ENCODE measurements around the gene JCHAIN.

The JCHAIN gene

DNA sequence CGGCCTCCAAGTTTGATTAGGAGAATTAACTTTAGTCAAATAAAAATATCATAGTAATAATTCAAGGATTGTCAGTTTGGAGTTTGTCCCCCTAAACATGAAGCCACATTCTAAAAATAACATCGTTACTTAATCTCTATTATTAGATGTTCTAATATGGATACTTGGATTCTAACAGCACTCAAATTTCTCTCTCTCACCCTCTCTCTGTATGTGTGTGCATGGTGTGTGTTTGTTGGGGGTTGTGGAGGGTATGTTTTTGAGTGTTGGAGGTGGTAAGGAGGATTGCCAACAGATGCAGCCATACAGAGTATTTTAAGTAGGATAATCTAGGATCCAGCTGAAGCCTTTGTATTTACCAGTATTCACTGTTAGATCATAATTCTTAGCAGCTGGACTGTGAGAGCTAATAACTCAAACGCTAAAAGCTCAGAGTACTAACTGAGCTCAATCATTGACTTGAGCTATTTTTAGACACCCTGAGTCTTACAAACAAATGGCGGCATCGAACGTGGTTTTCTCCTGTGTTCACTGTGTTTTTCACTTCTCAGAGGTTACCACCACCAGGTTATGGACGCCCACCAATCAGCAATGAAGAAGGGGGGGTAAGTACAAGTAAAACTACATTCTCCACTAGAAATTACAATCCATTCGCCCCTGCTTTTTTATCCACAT is 28.9 kb downstream of the JCHAIN start:
- DNase-seq (no peak), ATAC-seq (no peak)
- no peak overlapping the region for H3K4me3 Mint-ChIP-seq
- H3K27me3 Mint-ChIP-seq = peaks cover 8% of the 10 kb centered on the region
- no peak overlapping the region for H3K27ac Mint-ChIP-seq
- peaks cover 8% of the 10 kb centered on the region for H3K4me1 Mint-ChIP-seq
- H3K36me3 Mint-ChIP-seq (ENCODE audit: low read depth) = no peaks in the 10 kb centered on the region
- no peaks in the 10 kb centered on the region for H3K9me3 Mint-ChIP-seq

DNA sequence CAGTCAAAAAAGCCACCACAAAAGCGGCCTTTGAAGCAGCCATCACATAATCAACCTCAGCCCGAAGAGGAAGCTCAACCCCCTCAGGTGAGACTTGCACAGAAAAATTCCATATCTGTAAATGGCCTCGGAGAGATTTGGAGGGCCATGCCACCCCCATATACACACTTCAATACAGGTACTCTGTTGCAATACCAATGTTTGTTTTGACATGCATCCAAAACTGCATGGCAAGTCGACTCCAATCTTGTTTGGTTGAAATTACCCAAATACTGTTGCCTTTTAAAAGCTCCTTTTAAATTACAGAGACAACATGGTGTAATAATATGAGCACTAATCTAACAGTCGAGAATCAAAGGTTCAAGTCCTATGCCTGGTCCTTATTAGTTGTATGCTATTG is 31.8 kb downstream of the JCHAIN start:
- Mint-ChIP-seq H3K36me3 (ENCODE audit: low read depth) (no peaks in the 10 kb centered on the region), H3K4me3 (no peak overlapping the region), H3K9me3 (no peaks in the 10 kb centered on the region), H3K4me1 (peaks cover 2% of the 10 kb centered on the region), H3K27me3 (peaks cover 8% of the 10 kb centered on the region), H3K27ac (no peak overlapping the region)
- no peak for ATAC-seq
- DNase-seq = no peak

DNA sequence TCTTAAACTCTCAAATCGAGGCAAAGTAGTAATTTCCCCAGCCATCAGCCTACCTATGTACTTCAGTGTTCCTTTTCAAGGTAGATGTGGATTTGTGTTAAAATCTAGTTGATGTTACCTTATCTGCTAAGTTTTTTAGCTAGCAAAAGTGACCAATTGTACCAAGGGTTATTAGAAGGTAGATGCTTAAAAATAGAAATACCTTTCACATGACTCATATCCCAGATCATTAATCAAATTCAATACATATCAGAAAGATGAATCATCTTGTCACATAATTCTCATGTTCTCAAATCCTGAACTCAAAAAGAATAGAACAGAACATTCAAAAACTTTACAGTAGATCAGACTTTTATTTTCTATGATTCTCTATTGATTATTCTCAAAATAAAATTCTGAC is 34.3 kb downstream of the JCHAIN start:
- ATAC-seq (no peak), DNase-seq (no peak)
- no peak overlapping the region for H3K4me3 Mint-ChIP-seq
- H3K27ac Mint-ChIP-seq = no peak overlapping the region
- H3K4me1 Mint-ChIP-seq = peaks cover 2% of the 10 kb centered on the region
- no peaks in the 10 kb centered on the region for H3K36me3 Mint-ChIP-seq (ENCODE audit: low read depth)
- H3K27me3 Mint-ChIP-seq = peaks cover 8% of the 10 kb centered on the region
- H3K9me3 Mint-ChIP-seq = no peaks in the 10 kb centered on the region

DNA sequence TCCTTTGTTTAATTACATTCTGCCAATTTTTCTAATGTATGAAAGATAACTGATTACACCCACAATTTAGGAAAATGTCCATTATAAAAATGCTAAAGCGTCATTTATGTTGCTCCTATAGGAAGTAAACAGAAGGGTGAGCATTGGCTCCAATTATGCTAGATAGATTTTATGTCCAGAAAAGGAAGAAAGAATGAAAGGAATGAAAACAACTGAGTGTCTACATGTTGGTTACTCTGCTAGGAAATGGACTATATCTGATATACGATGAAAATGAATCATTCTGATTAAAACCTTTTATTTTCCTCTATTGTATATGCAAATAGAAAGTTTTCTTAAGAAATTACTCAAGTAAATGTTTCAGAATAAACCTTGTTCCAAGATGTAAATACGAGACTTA is 36.1 kb downstream of the JCHAIN start:
- H3K4me1 Mint-ChIP-seq = peaks cover 2% of the 10 kb centered on the region
- H3K27ac Mint-ChIP-seq = no peak overlapping the region
- no peaks in the 10 kb centered on the region for H3K9me3 Mint-ChIP-seq
- no peak overlapping the region for H3K4me3 Mint-ChIP-seq
- peaks cover 6% of the 10 kb centered on the region for H3K27me3 Mint-ChIP-seq
- ATAC-seq (no peak), DNase-seq (no peak)
- no peaks in the 10 kb centered on the region for H3K36me3 Mint-ChIP-seq (ENCODE audit: low read depth)

DNA sequence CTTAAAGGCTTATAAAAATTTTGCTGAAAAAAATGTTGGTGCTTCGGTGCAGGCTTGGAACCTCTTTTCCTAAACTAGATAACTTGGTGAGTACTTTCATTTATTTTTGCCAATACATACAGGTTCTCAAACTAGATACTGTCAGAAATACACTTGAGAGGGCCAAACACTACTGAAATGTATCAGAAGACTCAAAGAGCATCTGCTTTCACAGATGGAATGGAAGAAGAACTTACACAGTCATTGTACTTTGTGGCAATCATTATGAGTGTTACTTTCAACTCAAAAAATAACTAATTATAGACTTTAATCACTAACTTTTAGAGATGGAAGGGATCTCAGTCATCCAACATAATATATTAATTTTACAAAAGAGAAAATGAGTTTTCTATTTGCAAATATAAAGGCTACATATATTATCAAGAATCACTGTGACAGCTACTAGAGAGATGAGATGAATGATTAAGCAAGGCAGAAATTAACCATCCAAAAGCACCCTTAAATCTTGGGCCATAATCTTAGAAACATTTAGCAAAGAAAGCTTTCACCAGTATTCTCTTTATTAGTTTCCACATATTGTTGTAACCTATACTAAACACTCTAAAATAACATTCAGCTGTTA is 36.7 kb downstream of the JCHAIN start:
- Mint-ChIP-seq H3K27ac (no peak overlapping the region), H3K9me3 (no peaks in the 10 kb centered on the region), H3K27me3 (peaks cover 6% of the 10 kb centered on the region), H3K4me1 (peaks cover 2% of the 10 kb centered on the region), H3K36me3 (ENCODE audit: low read depth) (no peaks in the 10 kb centered on the region), H3K4me3 (no peak overlapping the region)
- DNase-seq (no peak), ATAC-seq (peak; percentile 28)

DNA sequence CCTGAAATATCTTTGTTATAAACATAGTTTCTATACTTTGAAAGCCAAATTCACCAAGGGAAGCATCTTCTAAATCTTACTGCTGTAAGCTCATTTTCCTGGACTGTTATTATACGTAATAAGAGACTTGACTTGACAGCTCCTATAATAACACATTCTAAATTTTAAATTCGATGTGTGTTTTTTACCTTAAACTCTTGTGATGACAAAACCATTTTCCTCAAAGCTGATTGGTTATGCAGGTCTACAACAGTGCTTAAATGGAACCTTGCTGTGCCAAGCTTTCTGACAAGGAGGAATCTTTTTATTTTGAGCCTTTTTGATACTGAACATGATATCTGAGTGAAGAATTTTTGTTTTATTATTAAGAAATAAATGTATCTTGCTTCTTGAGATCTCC is 37.9 kb downstream of the JCHAIN start, which contains the start of gene ENAM:
ENAM (plus strand) TSS at position 301 of the 400 bp plus-strand sequence. CDS start 757 bp downstream, outside the sequence.
- H3K4me1 Mint-ChIP-seq = peaks cover 11% of the 10 kb centered on the region
- DNase-seq (no peak), ATAC-seq (no peak)
- no peak within 1 kb of the TSS for H3K4me3 Mint-ChIP-seq
- H3K36me3 Mint-ChIP-seq (ENCODE audit: low read depth) = no peaks in the 10 kb centered on the region
- H3K9me3 Mint-ChIP-seq = no peaks in the 10 kb centered on the region
- no peak within 1 kb of the TSS for H3K27ac Mint-ChIP-seq
- H3K27me3 Mint-ChIP-seq = peaks cover 2% of the 10 kb centered on the region

DNA sequence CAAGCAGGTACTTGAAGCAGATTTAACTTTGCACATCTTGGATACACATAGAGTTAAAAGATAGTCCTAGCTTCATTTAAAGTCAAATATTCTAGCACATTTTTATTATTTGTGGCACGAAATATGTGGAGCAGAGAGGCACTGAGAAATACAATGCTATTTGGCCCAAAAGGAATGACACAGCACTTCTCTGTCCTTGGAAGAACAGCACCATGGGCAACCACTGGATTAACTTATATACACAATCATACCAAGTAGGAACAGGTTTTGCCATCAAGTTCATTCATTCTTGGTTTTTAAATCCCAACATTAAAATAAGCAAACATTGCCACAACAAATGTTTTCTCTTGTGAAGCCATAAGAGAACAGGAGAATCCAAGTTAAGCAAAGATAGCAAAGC is 38.7 kb downstream of the JCHAIN start:
- no peaks in the 10 kb centered on the region for H3K9me3 Mint-ChIP-seq
- H3K36me3 Mint-ChIP-seq (ENCODE audit: low read depth) = no peaks in the 10 kb centered on the region
- peaks cover 14% of the 10 kb centered on the region for H3K4me1 Mint-ChIP-seq
- H3K27ac Mint-ChIP-seq = no peak overlapping the region
- no peak for ATAC-seq
- no peak overlapping the region for H3K4me3 Mint-ChIP-seq
- no peaks in the 10 kb centered on the region for H3K27me3 Mint-ChIP-seq
- DNase-seq = no peak

DNA sequence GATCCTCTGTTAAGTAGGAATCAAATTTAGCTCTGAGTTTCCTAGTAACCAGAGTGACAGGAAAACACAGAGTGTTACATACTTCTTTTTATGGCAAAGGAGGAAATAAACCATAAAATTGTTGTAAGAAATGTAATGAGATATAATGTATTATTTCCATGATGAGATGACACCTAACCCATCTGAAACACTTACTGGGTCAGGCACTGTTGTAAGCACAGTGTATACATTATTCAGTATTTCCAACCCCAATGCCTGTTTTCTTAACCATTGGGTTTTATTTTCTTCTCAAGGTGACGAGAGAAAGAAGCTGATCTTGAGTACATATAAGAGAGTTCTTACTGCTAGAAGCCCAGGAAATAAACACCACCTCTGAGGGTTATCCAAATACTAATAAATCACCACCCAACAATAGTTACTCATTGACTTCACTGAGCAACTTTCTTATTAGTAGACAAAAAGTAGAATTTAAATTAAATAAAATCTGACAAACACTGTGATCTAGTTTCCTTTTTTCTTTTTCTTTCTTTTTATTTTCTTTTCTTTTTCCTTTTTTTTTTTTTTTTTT is 42.0 kb downstream of the JCHAIN start:
- H3K27me3 Mint-ChIP-seq = no peaks in the 10 kb centered on the region
- DNase-seq (no peak), ATAC-seq (peak; percentile 71)
- H3K36me3 Mint-ChIP-seq (ENCODE audit: low read depth) = no peaks in the 10 kb centered on the region
- no peak overlapping the region for H3K4me3 Mint-ChIP-seq
- H3K27ac Mint-ChIP-seq = peak overlapping the region; percentile 10
- H3K9me3 Mint-ChIP-seq = no peaks in the 10 kb centered on the region
- peaks cover 12% of the 10 kb centered on the region for H3K4me1 Mint-ChIP-seq

DNA sequence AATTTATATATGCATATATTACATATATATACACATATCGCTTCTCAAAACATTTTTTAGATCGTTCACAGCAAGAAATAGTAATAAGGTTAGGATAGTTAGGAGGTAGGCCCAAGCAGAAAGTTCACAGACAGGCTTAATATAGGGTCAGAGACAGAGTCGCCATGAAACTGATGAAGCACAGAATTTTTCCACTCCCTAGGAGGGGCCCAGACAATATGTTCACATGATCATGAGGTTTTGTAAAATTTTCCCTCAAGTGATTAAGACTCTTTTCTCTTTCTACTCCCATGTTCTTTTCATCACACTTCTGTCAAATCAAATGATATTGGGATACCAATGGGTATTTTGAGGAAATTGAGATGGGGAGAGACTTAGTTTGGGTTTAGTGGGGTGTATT is 43.0 kb downstream of the JCHAIN start:
- H3K27ac Mint-ChIP-seq = peak overlapping the region; percentile 10
- peaks cover 12% of the 10 kb centered on the region for H3K4me1 Mint-ChIP-seq
- no peak overlapping the region for H3K4me3 Mint-ChIP-seq
- H3K36me3 Mint-ChIP-seq (ENCODE audit: low read depth) = no peaks in the 10 kb centered on the region
- DNase-seq = no peak
- H3K27me3 Mint-ChIP-seq = no peaks in the 10 kb centered on the region
- ATAC-seq = peak; percentile 77
- no peaks in the 10 kb centered on the region for H3K9me3 Mint-ChIP-seq

DNA sequence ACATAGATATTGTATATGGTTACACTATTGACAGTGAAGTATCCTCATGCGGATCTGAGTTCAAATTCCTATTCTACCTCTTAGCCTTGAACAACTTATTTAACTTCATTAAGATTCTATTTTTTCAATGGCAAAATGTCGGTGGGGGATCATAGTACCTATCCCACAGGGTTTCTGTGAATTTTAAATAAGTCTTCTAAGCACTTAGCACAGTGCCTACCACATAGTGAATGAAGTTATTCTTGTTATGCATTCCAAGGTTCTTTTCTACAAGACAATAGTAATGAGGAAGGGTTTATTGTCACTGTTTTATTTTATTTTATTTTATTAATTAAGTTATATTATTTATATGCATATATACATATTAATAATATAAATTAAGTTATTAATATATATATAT is 46.5 kb downstream of the JCHAIN start:
- DNase-seq (no peak), ATAC-seq (no peak)
- Mint-ChIP-seq H3K27me3 (no peaks in the 10 kb centered on the region), H3K27ac (no peak overlapping the region), H3K9me3 (no peaks in the 10 kb centered on the region), H3K36me3 (ENCODE audit: low read depth) (no peaks in the 10 kb centered on the region), H3K4me3 (no peak overlapping the region), H3K4me1 (peaks cover 12% of the 10 kb centered on the region)

DNA sequence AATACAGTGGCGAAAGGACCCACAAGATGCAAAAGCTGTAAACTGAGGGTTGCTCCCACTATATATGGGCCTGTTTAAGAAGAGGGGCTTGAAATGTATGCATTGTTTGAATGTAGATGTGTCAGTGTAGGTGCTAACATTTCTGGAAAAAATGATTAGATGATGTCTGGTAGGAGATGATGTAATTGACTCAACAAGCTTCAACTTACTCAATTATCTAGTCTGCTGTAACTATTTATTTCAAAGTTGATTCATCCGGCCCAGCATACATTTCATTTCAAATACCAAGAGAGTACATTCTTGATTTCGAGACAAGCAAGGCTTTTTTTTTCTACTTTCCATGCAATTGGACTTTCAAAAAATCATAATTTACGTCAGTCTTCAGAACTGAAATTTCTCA is 47.0 kb downstream of the JCHAIN start:
- no peak overlapping the region for H3K27ac Mint-ChIP-seq

DNA sequence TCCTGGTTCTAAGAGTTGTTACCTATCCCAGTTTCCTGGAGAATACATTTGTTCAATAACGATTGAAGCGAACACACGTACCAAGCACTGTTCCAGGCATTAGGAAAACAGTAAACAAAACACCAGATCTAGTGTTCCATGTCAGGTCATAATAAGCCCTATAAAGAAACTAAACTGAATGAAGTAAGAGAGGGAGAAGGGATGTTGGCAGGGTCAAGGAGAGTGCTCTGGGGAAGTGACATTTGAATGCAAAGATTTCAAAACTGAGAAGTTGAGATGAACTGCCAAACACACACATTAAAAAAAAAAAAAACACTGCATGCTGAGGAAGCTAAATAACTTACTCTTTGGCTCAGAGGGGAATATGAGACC is 52.1 kb downstream of the JCHAIN start:
- peaks cover 5% of the 10 kb centered on the region for H3K27me3 Mint-ChIP-seq
- no peaks in the 10 kb centered on the region for H3K9me3 Mint-ChIP-seq
- H3K4me3 Mint-ChIP-seq = no peak overlapping the region
- H3K4me1 Mint-ChIP-seq = peaks cover 15% of the 10 kb centered on the region
- no peak overlapping the region for H3K27ac Mint-ChIP-seq
- no peaks in the 10 kb centered on the region for H3K36me3 Mint-ChIP-seq (ENCODE audit: low read depth)
- ATAC-seq = no peak
- no peak for DNase-seq

More for the DNA sequence above, 47.0 kb downstream of the JCHAIN start:
- ATAC-seq (peak; percentile 34), DNase-seq (no peak)
- H3K4me3 Mint-ChIP-seq = no peak overlapping the region
- H3K36me3 Mint-ChIP-seq (ENCODE audit: low read depth) = no peaks in the 10 kb centered on the region
- peaks cover 10% of the 10 kb centered on the region for H3K4me1 Mint-ChIP-seq
- H3K27me3 Mint-ChIP-seq = no peaks in the 10 kb centered on the region
- H3K9me3 Mint-ChIP-seq = no peaks in the 10 kb centered on the region

DNA sequence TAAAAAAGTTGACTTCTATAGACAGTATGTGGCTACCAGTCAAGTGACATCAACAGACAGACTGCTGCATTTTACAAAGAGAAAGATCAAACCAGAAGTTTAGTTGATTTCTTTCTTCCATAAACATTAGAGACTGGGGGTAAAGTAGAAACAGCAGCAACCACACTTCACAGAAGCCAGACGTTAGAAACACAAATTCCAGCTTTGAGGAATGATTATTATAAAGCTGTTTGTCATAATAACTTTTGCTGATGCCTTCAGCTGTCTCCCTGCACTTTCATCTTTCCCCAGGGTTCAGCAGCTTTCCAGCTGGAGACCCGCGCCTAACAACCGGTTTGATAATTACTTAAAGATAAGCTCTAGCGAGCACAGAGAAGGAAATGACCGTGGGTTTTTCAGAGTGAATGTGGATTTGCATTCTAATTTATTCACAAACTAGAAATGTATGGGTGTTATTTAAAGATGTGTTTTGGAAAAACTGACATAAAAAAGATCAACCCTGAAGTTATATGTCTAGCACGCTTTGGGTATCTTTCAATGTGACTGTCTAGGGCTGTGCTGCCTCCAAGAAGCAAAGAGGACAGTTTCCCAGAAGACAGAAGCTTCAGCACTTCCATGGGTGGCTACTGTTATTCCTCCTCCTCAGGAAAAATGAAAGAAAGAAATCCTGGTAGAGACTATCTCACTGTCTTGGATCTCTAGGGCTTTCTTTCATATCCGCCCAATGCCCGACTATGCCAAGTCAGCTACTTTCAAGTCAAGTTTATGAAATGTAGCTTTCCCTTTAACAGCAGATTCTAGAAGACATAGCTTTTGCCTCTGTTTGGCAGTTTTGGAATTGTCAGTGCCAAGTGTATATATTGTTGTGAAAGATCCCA is 52.8 kb downstream of the JCHAIN start:
- Mint-ChIP-seq H3K36me3 (ENCODE audit: low read depth) (no peaks in the 10 kb centered on the region), H3K9me3 (no peaks in the 10 kb centered on the region), H3K27me3 (peaks cover 5% of the 10 kb centered on the region), H3K27ac (no peak overlapping the region), H3K4me1 (peaks cover 15% of the 10 kb centered on the region), H3K4me3 (no peak overlapping the region)
- DNase-seq (no peak), ATAC-seq (peak; percentile 18)

DNA sequence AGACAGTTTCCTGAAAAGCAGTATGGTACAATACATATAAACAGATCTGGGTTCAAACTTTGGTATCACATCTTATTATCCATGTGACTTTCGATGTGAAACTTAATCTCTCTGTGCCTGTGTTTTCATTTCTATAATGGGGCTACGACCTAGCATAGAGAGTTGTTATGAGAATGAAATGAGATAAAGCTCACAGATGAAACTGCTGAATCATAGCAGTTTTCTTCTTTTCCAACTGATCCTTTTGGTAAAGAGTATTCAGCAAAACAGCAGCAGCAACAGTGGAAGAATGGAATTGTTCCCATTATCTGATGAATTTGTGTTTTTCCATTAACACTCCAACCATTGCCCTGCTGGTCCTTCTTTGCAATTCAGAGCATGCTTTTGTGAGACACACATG is 58.0 kb downstream of the JCHAIN start:
- peaks cover 5% of the 10 kb centered on the region for H3K27me3 Mint-ChIP-seq
- no peaks in the 10 kb centered on the region for H3K36me3 Mint-ChIP-seq (ENCODE audit: low read depth)

More for the DNA sequence above, 58.0 kb downstream of the JCHAIN start:
- Mint-ChIP-seq H3K4me3 (no peak overlapping the region), H3K9me3 (no peaks in the 10 kb centered on the region), H3K4me1 (peaks cover 7% of the 10 kb centered on the region), H3K27ac (no peak overlapping the region)
- DNase-seq (no peak), ATAC-seq (no peak)

All from activated naive CD8-positive, alpha-beta T cell treated with anti-CD3 and anti-CD28 coated beads, Interleukin-2, amount 50 U/mL, for 24 hours (primary cell).